NCI-H2107 (cell line): Measurements from ENCODE around the gene PTCD2.
"Not testable (repeated sequence)": the region's sequence is repeated elsewhere in the genome, so short reads cannot be mapped to it uniquely, and the experiment has no call there.

Experiments used
- DNase-seq: peaks from one replicate; lab custom pipeline; 2025; lab: John Stamatoyannopoulos, UW

Gene PTCD2

GRCh38 chr5:72379936-72380335 lies 59.8 kb downstream of the PTCD2 start:
- no peak for DNase-seq

- DNase-seq: no peak
Observed at GRCh38 chr5:72380492-72381274, 60.5 kb downstream of the PTCD2 start.

GRCh38 chr5:72383280-72383679 lies 63.1 kb downstream of the PTCD2 start:
- DNase-seq: no peak

- no peak for DNase-seq
Observed at GRCh38 chr5:72383726-72384125, 63.6 kb downstream of the PTCD2 start.

GRCh38 chr5:72386639-72387038 lies 66.5 kb downstream of the PTCD2 start:
- DNase-seq: no peak

GRCh38 chr5:72387985-72388384 lies 67.8 kb downstream of the PTCD2 start:
- no peak for DNase-seq

- no peak for DNase-seq
Observed at GRCh38 chr5:72388646-72389045, 68.5 kb downstream of the PTCD2 start.

GRCh38 chr5:72390836-72391235 lies 70.7 kb downstream of the PTCD2 start:
- DNase-seq: no peak

GRCh38 chr5:72392326-72392733 lies 72.2 kb downstream of the PTCD2 start:
- DNase-seq: no peak

- no peak for DNase-seq
Observed at GRCh38 chr5:72393052-72393451, 72.9 kb downstream of the PTCD2 start.

GRCh38 chr5:72394688-72395087 lies 74.5 kb downstream of the PTCD2 start:
- DNase-seq: no peak

- DNase-seq: no peak
Observed at GRCh38 chr5:72397836-72398235, 77.7 kb downstream of the PTCD2 start.

- no peak for DNase-seq
Observed at GRCh38 chr5:72400950-72401349, 80.8 kb downstream of the PTCD2 start.

- no peak for DNase-seq
Observed at GRCh38 chr5:72402381-72402890, 82.3 kb downstream of the PTCD2 start.

- DNase-seq: no peak
Observed at GRCh38 chr5:72402959-72403628, 82.9 kb downstream of the PTCD2 start.

GRCh38 chr5:72404771-72405170 lies 84.6 kb downstream of the PTCD2 start:
- DNase-seq: not testable (repeated sequence)

GRCh38 chr5:72407078-72407477 lies 86.9 kb downstream of the PTCD2 start:
- no peak for DNase-seq

- no peak for DNase-seq
Observed at GRCh38 chr5:72407541-72407940, 87.4 kb downstream of the PTCD2 start.

GRCh38 chr5:72408127-72408526 lies 88.0 kb downstream of the PTCD2 start:
- no peak for DNase-seq

GRCh38 chr5:72408603-72409002 lies 88.4 kb downstream of the PTCD2 start:
- no peak for DNase-seq

- DNase-seq: no peak
Observed at GRCh38 chr5:72410688-72411295, 90.6 kb downstream of the PTCD2 start.

- no peak for DNase-seq
Observed at GRCh38 chr5:72412283-72413055, 92.3 kb downstream of the PTCD2 start.
